Heart right ventricle (tissue), 16 donors: ENCODE data around the gene PADI3. TPM values are rescaled to one million over a fixed set of nuclear protein-coding genes. Genes with fewer than 3 reads are reported as not detected.
A peak's percentile ranks its signal among the peaks of the same experiment; 100 is the strongest.

Source experiments
- ATAC-seq, 8 donors: fragments of 200-7000 bp; cut with Tn5 transposase; one replicate each; pipeline ENCODE4 v1.9.1; 2020; ENCODE audit warnings: mild to moderate bottlenecking in 8 of 8, moderate library complexity in 8 of 8, moderate number of reproducible peaks in 1 of 8
- DNase-seq, 2 donors: peaks; one replicate each; pipeline ENCODE4 v3.0.0-alpha.2; 2020
- H3K27ac ChIP-seq, 10 donors: fragments of 200-600 bp; sonication (generic) in 2 of 10; one replicate each; pipeline versions ENCODE4 v1.5.0 to v1.8.0; 2020 to 2022; ENCODE audit warnings: mild to moderate bottlenecking in 3 of 10
- H3K27me3 ChIP-seq, 7 donors: fragments of 200-600 bp; one replicate each; pipeline ENCODE4 v1.8.0; 2021 to 2022; ENCODE audit warnings: mild to moderate bottlenecking in 2 of 7
- H3K36me3 ChIP-seq, 9 donors: fragments of 200-600 bp; sonication (generic) in 1 of 9; one replicate each; pipeline versions ENCODE4 v1.5.0 to v1.8.0; 2020 to 2022; ENCODE audit warnings: mild to moderate bottlenecking in 2 of 9
- H3K4me1 ChIP-seq, 9 donors: fragments of 200-600 bp; sonication (generic) in 1 of 9; one replicate each; pipeline versions ENCODE4 v1.5.0 to v1.8.0; 2020 to 2022; ENCODE audit warnings: mild to moderate bottlenecking in 4 of 9
- H3K4me3 ChIP-seq, 10 donors: fragments of 200-600 bp; sonication (generic) in 2 of 10; one replicate each; pipeline versions ENCODE4 v1.5.0 to v1.8.0; 2020 to 2022; ENCODE audit warnings: mild to moderate bottlenecking in 7 of 10, moderate library complexity in 2 of 10
- H3K9me3 ChIP-seq, 11 donors: fragments of 200-600 bp in 10 of 11; sonication (generic) in 2 of 11; one replicate each; pipeline versions ENCODE4 v1.5.0 to v1.8.0; 2013 to 2022; ENCODE audit warnings: mild to moderate bottlenecking in 2 of 11, control low read depth in 1 of 11, moderate library complexity in 1 of 11
- WGBS, 2 donors: extraction: QIAGEN DNeasy Blood & Tissue Kit; methylation state at CpG; one replicate each; pipeline ENCODE4 v1.1.7; 2013; ENCODE audit warnings: inconsistent platforms in 1 of 2; 5-methylcytosine and 5-hydroxymethylcytosine counted together
- intact Hi-C, 10 donors: fragments of 100-400 bp; cut with DNase I; formaldehyde crosslinking; loops; one replicate each; pipeline versions ENCODE4 v1.11.1 to v1.14.2; 2022
- polyA plus RNA-seq, 2 donors: library from polyadenylated mRNA; stranded (reverse); fragments of 200-250 nt; gene quantifications; one replicate each; pipeline ENCODE4 v1.2.3, GENCODE V29; 2013
- total RNA-seq, 10 donors: library from RNA; stranded (reverse); fragmentation: NEBNext Ultra II Directional in 3 of 10; extraction: Animal tissue kit (Norgen Biotek cat#: 25700) in 3 of 10; gene quantifications; one replicate each; pipeline versions ENCODE4 v1.2.1 to v1.2.4, GENCODE V29; 2021 to 2023
- TF ChIP-seq, protein P1 (sequence below), 9 donors: fragments of 200-600 bp; sonication (generic) in 2 of 9; IDR thresholded peaks; one replicate each; pipeline versions ENCODE4 v1.5.0 to v1.8.0; 2021 to 2022; ENCODE audit warnings: antibody characterized with exemption in 9 of 9, mild to moderate bottlenecking in 5 of 9, moderate library complexity in 1 of 9
- donor health status: Arrhythmogenic right ventricular cardiomyopathy.
- donor health status: ischemic (EF 13 %, LVEDD 7.1; RV severe dilation, severe dysfunction).
- donor health status: healthy with polysubstance abuse.
- donor health status: DM: no; HTN: yes; CAD: no.
- donor health status: DM: no; HTN: no; CAD: no.
- donor health status: ischemic (EF 25% LVEDD 6.9; RV normal size, moderate dysfunction).
- donor health status: ischemic (EF 25% LVEDD 5.7; RV mildly dilated, moderate dysfunction).
- donor health status: healthy.
- donor health status: DM: yes; HTN: yes; CAD: no.
- donor health status: Ischemic cardiomyopathy.
- donor health status: ischemic (EF 35%, LVEDD 5.7; RV mildly dilated, moderate dysfunction).
- donor health status: nonischemic (EF 11% LVEDD 7.7; RV severe dilation, severe dysfunction).
- donor health status: DM: yes; HTN: yes; CAD: no.
- donor health status: PGD.
- donor health status: ischemic (EF 29% LVEDD 5.4; RV normal size, mild dysfunction).
- donor health status: nonischemic (EF 23%, LVEDD 6.1; RV moderate dilation, normal function).

PADI3 gene
- total and polyA plus RNA-seq, 12 donors, result not detected

DNA sequence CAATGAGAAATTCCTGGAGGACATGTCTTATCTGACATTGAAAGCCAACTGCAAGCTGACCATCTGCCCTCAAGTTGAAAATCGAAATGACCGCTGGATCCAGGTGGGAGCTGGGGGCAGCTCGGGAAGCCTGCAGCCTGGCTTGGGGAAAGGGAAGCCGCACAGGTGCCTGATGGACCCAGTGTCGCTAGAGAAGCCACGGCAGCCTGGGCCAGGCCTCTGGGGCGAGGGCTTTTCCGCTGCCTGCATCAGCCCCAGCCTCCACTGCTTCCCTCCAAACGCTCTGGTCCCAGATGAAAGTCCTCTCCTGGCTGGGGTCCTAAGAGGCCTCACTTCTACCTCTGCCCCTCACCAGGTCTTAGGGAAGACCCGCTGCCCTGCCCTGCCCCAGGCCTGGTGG is 18.8 kb upstream of the PADI3 start:
- Histone ChIP-seq H3K9me3 (no peaks in the 10 kb centered on the region), H3K27ac (no peak overlapping the region), H3K4me1 (no peaks in the 10 kb centered on the region), H3K36me3 (no peaks in the 10 kb centered on the region), H3K27me3 (peaks cover 0 to 40% (median 11%) of the 10 kb centered on the region in 7 donors), H3K4me3 (no peak overlapping the region)
- ATAC-seq (no peak), DNase-seq (no peak)
- 85% methylated on average over 10 of the region's 10 CpGs for WGBS, 2 donors
- intact Hi-C loops, result loop anchor here in 5 of 10 donors (5.0 to 10.0 kb wide), 2 partner anchors 275 to 278 kb away; no protein-coding TSS in a partner anchor
- TF ChIP-seq, protein P1, sequence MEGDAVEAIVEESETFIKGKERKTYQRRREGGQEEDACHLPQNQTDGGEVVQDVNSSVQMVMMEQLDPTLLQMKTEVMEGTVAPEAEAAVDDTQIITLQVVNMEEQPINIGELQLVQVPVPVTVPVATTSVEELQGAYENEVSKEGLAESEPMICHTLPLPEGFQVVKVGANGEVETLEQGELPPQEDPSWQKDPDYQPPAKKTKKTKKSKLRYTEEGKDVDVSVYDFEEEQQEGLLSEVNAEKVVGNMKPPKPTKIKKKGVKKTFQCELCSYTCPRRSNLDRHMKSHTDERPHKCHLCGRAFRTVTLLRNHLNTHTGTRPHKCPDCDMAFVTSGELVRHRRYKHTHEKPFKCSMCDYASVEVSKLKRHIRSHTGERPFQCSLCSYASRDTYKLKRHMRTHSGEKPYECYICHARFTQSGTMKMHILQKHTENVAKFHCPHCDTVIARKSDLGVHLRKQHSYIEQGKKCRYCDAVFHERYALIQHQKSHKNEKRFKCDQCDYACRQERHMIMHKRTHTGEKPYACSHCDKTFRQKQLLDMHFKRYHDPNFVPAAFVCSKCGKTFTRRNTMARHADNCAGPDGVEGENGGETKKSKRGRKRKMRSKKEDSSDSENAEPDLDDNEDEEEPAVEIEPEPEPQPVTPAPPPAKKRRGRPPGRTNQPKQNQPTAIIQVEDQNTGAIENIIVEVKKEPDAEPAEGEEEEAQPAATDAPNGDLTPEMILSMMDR (IDR thresholded peaks at IDR 0.05), result no peak

DNA sequence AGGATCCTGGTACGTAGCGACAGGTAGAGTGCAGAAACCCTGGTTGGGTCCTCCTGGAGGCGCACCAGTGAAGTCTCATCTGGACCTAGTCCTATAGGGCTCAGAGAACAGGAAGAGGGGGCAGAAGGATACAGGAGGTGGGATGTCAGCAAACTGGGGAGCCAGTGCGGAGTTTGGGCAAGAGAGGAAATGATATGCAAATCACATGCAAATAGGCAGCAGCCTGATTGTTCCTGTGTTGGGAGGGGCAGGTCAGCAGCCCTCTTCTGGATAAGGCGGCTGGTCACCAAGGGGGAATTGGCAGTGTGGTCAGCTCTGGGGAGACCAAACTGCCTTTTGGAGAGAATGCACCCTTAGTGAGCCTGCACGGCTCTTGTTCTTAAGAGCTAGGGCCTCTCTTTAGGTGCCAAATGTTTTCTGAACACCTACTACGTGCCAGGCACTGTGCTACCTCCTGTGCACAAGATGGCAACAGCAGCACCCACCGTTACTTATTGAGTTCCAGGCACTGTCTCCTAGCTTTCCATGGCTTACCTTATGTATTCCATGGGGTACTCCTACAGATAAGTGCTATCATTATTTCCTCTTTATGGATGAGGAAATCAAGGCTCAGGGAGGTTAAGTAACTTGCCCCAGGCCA is 18.1 kb upstream of the PADI3 start:
- no peak overlapping the region for H3K4me3 ChIP-seq
- TF ChIP-seq, protein P1 (IDR thresholded peaks at IDR 0.05), result no peak
- H3K4me1 ChIP-seq, result no peaks in the 10 kb centered on the region
- DNase-seq, result no peak
- intact Hi-C loops, result loop anchor here in 5 of 10 donors (5.0 to 10.0 kb wide), 2 partner anchors 276 to 278 kb away; no protein-coding TSS in a partner anchor
- no peak overlapping the region for H3K27ac ChIP-seq
- peaks cover 0 to 44% (median 11%) of the 10 kb centered on the region in 7 donors for H3K27me3 ChIP-seq
- ATAC-seq, result no peak
- no peaks in the 10 kb centered on the region for H3K9me3 ChIP-seq
- WGBS, 2 donors, result 74 to 76% methylated on average over 8 of the region's 8 CpGs
- no peaks in the 10 kb centered on the region for H3K36me3 ChIP-seq

DNA sequence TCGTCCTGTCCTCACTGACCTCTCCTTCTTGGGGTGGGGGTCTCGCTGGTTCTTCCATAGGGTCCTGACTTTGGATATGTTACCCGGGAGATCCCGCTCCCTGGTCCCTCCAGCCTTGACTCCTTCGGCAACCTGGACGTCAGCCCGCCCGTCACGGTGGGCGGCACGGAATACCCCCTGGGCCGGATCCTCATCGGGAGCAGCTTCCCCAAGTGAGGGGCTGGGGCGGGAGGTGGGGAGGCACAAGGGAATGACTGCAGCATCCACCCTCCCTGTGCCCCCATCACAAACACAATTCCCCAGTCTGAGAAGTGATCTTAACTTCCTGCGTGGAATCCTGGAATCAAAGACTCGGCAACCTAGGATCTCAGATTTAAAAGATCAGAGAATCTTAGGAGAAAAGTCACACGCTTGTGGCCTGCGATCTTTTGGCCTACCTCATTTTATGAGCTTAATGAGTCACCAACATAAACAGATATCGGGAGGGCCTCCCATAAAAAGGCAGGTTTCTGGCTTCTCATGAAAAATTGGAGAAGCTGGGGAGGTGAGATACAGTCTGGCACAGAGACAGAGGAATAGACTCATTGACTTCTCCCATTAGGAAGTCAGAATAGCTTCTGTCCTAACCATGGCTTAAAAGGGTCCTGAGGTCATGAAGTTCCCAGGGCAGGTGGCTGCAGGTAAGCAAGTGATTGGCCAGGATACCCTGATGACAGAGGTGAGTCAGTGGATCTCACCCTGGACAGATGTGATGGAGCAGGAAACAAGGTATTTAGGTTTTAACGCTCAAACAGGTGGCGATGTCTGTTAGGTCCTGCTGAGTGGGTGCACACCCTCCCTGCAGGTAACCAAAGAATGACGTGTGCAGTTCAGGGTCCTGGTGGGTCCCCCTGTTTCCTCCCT is 15.9 kb upstream of the PADI3 start:
- peaks cover 0 to 6% (median 0%) of the 10 kb centered on the region in 9 donors for H3K4me1 ChIP-seq
- peaks cover 0 to 41% (median 11%) of the 10 kb centered on the region in 7 donors for H3K27me3 ChIP-seq
- WGBS, 2 donors, result 67 to 71% methylated on average over 22 of the region's 22 CpGs
- H3K4me3 ChIP-seq, result no peak overlapping the region
- intact Hi-C loops, result loop anchor here in 5 of 10 donors (5.0 to 10.0 kb wide), 2 partner anchors 278 to 281 kb away; no protein-coding TSS in a partner anchor
- H3K27ac ChIP-seq, result no peak overlapping the region
- TF ChIP-seq, protein P1 (IDR thresholded peaks at IDR 0.05), result no peak
- no peaks in the 10 kb centered on the region for H3K36me3 ChIP-seq
- no peak for DNase-seq
- ATAC-seq, result no peak
- H3K9me3 ChIP-seq, result no peaks in the 10 kb centered on the region

DNA sequence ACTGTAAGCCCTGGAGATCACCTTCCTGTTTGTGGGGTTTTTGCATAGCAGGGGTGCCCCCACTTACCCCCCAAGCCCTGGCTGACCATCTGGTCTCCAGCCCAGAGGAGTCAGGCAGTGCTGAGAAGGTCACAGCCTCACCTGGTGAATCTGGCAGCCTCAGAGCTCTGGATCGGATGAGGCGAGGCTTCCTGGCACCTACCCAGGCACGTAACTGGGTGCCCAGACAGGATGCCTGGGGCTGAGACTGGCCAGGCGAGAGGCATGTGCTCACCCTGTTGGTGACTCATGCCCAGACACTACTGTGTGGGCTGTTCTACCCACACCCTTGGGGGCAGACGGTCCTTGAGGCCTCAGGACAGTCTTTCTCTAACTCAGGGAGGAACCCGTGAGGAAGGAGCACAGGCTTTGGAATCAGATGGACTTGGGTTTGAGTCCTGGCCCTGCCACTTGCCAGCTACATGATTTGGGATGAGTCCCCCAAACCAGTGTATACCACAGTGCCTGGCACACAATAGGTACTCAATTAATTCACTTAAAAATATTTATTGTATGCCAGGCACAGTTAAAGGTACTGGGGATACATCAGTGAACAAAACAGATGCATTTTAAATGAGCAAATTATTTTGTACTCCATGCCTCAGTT is 15.1 kb upstream of the PADI3 start:
- peak in 1 of 2 donors; percentile 13 for DNase-seq

More for the DNA sequence above, 15.1 kb upstream of the PADI3 start:
- Histone ChIP-seq H3K36me3 (no peaks in the 10 kb centered on the region), H3K4me3 (no peak overlapping the region), H3K4me1 (peaks cover 0 to 6% (median 0%) of the 10 kb centered on the region in 9 donors), H3K27me3 (peaks cover 0 to 39% (median 9%) of the 10 kb centered on the region in 7 donors), H3K9me3 (no peaks in the 10 kb centered on the region), H3K27ac (no peak overlapping the region)
- ATAC-seq, result peak in 7 of 8 donors; percentile 38 to 82 (median 66)
- TF ChIP-seq, protein P1 (IDR thresholded peaks at IDR 0.05), result no peak
- WGBS, 2 donors, result 23 to 64% methylated on average over 6 of the region's 6 CpGs
- intact Hi-C loops, result loop anchor here in 5 of 10 donors (5.0 to 10.0 kb wide), 2 partner anchors 279 to 281 kb away; no protein-coding TSS in a partner anchor
